Measurements from ENCODE around the gene FBXO24. TPM values are rescaled to one million over a fixed set of nuclear protein-coding genes. Genes with fewer than 3 reads are reported as not detected.

FBXO24 gene
- polyA plus RNA-seq, 1 donor: 1.0 TPM

Other genes starting within 250 kb of the FBXO24 start
- gene PILRB, start 228.2 kb upstream of the FBXO24 start, polyA plus RNA-seq (ENCODE audit: insufficient read length): 20.7 TPM
- gene PILRA, start 212.8 kb upstream of the FBXO24 start, polyA plus RNA-seq (ENCODE audit: insufficient read length): 2.6 TPM
- gene ZCWPW1, start 157.6 kb upstream of the FBXO24 start, polyA plus RNA-seq (ENCODE audit: insufficient read length): 5.9 TPM
- 34.2 TPM for gene MEPCE, start 156.5 kb upstream of the FBXO24 start, polyA plus RNA-seq (ENCODE audit: insufficient read length)
- 16.7 TPM for gene PPP1R35, start 149.8 kb upstream of the FBXO24 start, polyA plus RNA-seq (ENCODE audit: insufficient read length)
- gene SPACDR, start 122.1 kb upstream of the FBXO24 start, polyA plus RNA-seq (ENCODE audit: insufficient read length): 1.7 TPM
- 49.8 TPM for gene TSC22D4, start 107.1 kb upstream of the FBXO24 start, polyA plus RNA-seq (ENCODE audit: insufficient read length)
- 1.8 TPM for gene NYAP1, start 102.4 kb upstream of the FBXO24 start, polyA plus RNA-seq (ENCODE audit: insufficient read length)
- 10.4 TPM for gene AGFG2, start 47.1 kb upstream of the FBXO24 start, polyA plus RNA-seq (ENCODE audit: insufficient read length)
- gene SAP25, start 12.4 kb upstream of the FBXO24 start, polyA plus RNA-seq (ENCODE audit: insufficient read length): 3.5 TPM
- gene LRCH4, start 199 bp upstream of the FBXO24 start, polyA plus RNA-seq (ENCODE audit: insufficient read length): 25.3 TPM
- 224 TPM for gene PCOLCE, start 16.0 kb downstream of the FBXO24 start, polyA plus RNA-seq (ENCODE audit: insufficient read length)
- gene MOSPD3, start 26.2 kb downstream of the FBXO24 start, polyA plus RNA-seq (ENCODE audit: insufficient read length): 17.1 TPM
- 0.90 TPM for gene TFR2, start 55.2 kb downstream of the FBXO24 start, polyA plus RNA-seq (ENCODE audit: insufficient read length)
- gene ACTL6B, start 70.1 kb downstream of the FBXO24 start, polyA plus RNA-seq (ENCODE audit: insufficient read length): not detected
- 139 TPM for gene GNB2, start 87.4 kb downstream of the FBXO24 start, polyA plus RNA-seq (ENCODE audit: insufficient read length)
- gene GIGYF1, start 107.9 kb downstream of the FBXO24 start, polyA plus RNA-seq (ENCODE audit: insufficient read length): 30.2 TPM
- 21.0 TPM for gene POP7, start 119.8 kb downstream of the FBXO24 start, polyA plus RNA-seq (ENCODE audit: insufficient read length)
- gene EPO, start 134.1 kb downstream of the FBXO24 start, polyA plus RNA-seq (ENCODE audit: insufficient read length): 0.18 TPM
- gene ZAN, start 147.3 kb downstream of the FBXO24 start, polyA plus RNA-seq (ENCODE audit: insufficient read length): not detected
- gene EPHB4, start 241.2 kb downstream of the FBXO24 start, polyA plus RNA-seq (ENCODE audit: insufficient read length): 38.8 TPM